WERI-Rb-1 (cell line): Measurements from ENCODE around the gene IGLON5.

Source experiments
- DNase-seq: peaks from one replicate; pipeline ENCODE4 v3.0.0-alpha.2; 2020
- H3K27ac ChIP-seq: fragments of 250-450 bp; sonication (Bioruptor Pico); 2 replicates; pipeline ENCODE4 v1.5.1; 2020; ENCODE audit warnings: mild to moderate bottlenecking, moderate library complexity
- H3K27me3 ChIP-seq: fragments of 250-450 bp; sonication (Bioruptor Pico); 2 replicates; pipeline ENCODE4 v1.5.1; 2021; ENCODE audit warnings: mild to moderate bottlenecking, low read depth, moderate library complexity; ENCODE audit not compliant: insufficient read depth, severe bottlenecking
- H3K36me3 ChIP-seq: fragments of 250-450 bp; sonication (Bioruptor Pico); 2 replicates; pipeline ENCODE4 v1.5.1; 2020; ENCODE audit warnings: mild to moderate bottlenecking, moderate library complexity
- H3K4me3 ChIP-seq: 2 replicates; pipeline ENCODE4 v1.5.1; 2011; ENCODE audit warnings: low read depth, mild to moderate bottlenecking, control low read depth, low read length
- H3K9me3 ChIP-seq: fragments of 250-450 bp; sonication (Bioruptor Pico); 2 replicates; pipeline ENCODE4 v1.5.1; 2021; ENCODE audit warnings: mild to moderate bottlenecking, moderate library complexity; ENCODE audit not compliant: severe bottlenecking
- CTCF ChIP-seq: IDR thresholded peaks from 2 replicates; pipeline ENCODE4 v1.5.1; 2011; ENCODE audit warnings: low read depth, mild to moderate bottlenecking, control low read depth, inconsistent platforms, low read length

IGLON5 gene

GRCh38 chr19:51277112-51277511 lies 34.3 kb upstream of the IGLON5 start:
- Histone ChIP-seq H3K27ac (no peak overlapping the region), H3K9me3 (no peaks in the 10 kb centered on the region), H3K27me3 (peaks cover 80% of the 10 kb centered on the region), H3K36me3 (no peaks in the 10 kb centered on the region), H3K4me3 (no peak overlapping the region)
- TF ChIP-seq CTCF: no peak
- no peak for DNase-seq

- Histone ChIP-seq H3K36me3 (no peaks in the 10 kb centered on the region), H3K27ac (no peak overlapping the region), H3K4me3 (no peak overlapping the region), H3K9me3 (no peaks in the 10 kb centered on the region), H3K27me3 (peaks cover 76% of the 10 kb centered on the region)
- DNase-seq: no peak
- TF ChIP-seq CTCF: no peak
These were observed 29.1 kb upstream of the IGLON5 start for GRCh38 chr19:51282335-51282734.

- Histone ChIP-seq H3K4me3 (no peak overlapping the region), H3K27me3 (peaks cover 84% of the 10 kb centered on the region), H3K36me3 (no peaks in the 10 kb centered on the region), H3K27ac (no peak overlapping the region), H3K9me3 (peaks cover 9% of the 10 kb centered on the region)
- TF ChIP-seq CTCF: no peak
- DNase-seq: no peak
These were observed 25.8 kb upstream of the IGLON5 start for GRCh38 chr19:51285682-51286081.

DNA sequence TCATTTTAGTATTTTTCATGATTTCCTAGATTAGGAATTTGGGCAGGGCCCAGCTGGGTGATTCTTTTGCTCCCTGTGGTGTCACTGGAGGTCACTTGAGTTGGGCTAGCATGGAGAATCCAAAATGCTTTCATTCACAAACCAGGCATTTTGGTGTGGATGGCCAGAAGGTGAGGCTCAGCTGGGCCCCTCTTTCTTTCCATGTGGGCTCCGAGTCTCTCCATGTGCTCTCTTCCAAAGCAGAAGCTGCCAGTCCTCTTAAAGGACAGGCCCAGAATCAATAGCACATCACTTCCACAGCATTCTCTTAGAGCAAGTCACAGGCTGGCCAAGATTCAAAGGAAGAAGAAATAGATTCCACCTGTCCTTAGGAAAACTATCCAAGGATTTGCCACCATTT lies 21.8 kb upstream of the IGLON5 start:
- Histone ChIP-seq H3K36me3 (no peaks in the 10 kb centered on the region), H3K4me3 (no peak overlapping the region), H3K27me3 (peaks cover 67% of the 10 kb centered on the region), H3K27ac (no peak overlapping the region), H3K9me3 (peaks cover 13% of the 10 kb centered on the region)
- TF ChIP-seq CTCF: no peak
- DNase-seq: no peak

- peaks cover 35% of the 10 kb centered on the region for H3K27me3 ChIP-seq
- H3K4me3 ChIP-seq: no peak overlapping the region
- no peaks in the 10 kb centered on the region for H3K36me3 ChIP-seq
- peaks cover 13% of the 10 kb centered on the region for H3K9me3 ChIP-seq
- no peak for TF ChIP-seq CTCF
- DNase-seq: no peak
- H3K27ac ChIP-seq: no peak overlapping the region
These were observed 18.5 kb upstream of the IGLON5 start for GRCh38 chr19:51292971-51293370.

DNA sequence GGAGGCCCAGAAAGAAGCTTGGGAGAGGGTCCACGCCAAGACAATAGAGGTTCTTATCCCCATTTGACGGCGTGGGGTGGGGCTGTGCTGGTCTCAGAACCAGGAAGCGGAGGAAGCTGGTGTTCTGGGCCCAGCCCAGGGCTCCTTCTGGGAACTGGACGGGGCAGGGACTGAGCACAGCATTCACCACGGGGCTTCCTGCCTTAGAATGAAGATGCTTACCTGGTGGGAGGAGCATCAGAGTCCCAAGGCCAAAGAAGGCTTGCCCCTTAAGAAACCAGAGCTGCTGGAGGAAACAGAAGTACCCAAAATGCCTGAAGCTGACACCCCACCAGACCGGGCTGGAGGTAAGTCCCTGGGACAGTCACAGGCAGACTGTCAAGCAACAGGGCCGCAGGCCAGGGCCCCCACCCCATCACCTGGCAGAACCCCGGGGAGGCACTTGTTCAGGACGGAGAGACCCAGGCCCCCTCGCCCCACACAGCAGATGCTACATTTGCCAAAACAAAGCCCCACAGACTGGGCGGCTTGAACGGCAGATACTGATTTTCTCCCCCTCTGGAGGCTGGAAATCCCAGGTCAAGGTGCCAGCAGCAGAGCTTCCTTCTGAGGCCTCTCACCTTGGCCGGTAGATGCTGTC lies 17.8 kb upstream of the IGLON5 start:
- H3K36me3 ChIP-seq: no peaks in the 10 kb centered on the region
- peaks cover 13% of the 10 kb centered on the region for H3K9me3 ChIP-seq
- TF ChIP-seq CTCF: no peak
- H3K27me3 ChIP-seq: peaks cover 30% of the 10 kb centered on the region
- no peak for DNase-seq
- no peak overlapping the region for H3K4me3 ChIP-seq
- H3K27ac ChIP-seq: no peak overlapping the region
